ENCODE data around the gene TENM4. TPM values are rescaled to one million over a fixed set of nuclear protein-coding genes. Genes with fewer than 3 reads are reported as not detected.
A peak's percentile ranks its signal among the peaks of the same experiment; 100 is the strongest.
"Not testable (repeated sequence)": the region's sequence is repeated elsewhere in the genome, so short reads cannot be mapped to it uniquely, and the experiment has no call there.

Gene TENM4
- total RNA-seq, 1 experiment from 2014 or later: not detected

DNA sequence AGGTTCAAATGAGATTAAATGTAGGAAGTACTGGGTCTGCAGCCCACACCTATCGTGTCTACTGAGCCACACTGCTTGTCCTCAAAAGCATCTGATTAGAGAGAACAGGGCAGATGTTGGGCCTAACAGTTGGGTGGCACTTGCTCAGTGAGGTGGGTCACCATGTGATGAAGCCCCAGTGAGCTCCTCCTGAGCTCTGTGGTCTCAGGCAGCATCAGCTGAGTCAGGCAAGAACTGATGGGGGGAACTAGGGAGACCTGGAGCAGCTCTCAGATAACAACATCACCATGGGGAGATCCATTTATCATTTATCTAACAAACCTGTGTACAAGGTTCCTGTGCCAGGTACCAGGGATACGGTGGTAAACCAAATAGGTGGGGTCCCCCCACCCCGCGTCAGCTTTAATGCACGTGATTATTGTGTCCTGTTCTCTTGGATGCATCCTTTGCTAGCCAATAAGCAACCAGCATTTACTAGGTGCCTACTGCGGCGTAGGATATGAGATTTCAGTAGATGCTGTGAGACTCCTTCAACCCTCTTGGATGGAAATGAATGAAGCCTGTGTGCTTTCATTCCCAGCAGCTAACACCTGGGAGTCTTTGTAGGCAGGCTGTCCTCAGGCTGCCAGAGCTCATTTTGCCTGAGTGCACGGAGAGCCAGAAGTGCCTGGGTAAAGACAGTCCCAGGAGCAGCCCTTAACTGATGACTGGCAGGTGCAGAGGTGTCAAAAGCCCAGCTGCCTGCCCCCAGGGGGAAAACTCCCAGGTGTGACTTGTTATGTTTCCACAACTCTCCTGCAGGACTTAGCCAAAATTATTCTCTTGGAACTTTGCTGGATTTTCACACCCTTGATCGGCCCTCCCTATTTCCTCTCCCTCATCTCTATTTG lies 792.6 kb downstream of the TENM4 start:
- DNase-seq (ENCODE audit: low spot score): no peak

DNA sequence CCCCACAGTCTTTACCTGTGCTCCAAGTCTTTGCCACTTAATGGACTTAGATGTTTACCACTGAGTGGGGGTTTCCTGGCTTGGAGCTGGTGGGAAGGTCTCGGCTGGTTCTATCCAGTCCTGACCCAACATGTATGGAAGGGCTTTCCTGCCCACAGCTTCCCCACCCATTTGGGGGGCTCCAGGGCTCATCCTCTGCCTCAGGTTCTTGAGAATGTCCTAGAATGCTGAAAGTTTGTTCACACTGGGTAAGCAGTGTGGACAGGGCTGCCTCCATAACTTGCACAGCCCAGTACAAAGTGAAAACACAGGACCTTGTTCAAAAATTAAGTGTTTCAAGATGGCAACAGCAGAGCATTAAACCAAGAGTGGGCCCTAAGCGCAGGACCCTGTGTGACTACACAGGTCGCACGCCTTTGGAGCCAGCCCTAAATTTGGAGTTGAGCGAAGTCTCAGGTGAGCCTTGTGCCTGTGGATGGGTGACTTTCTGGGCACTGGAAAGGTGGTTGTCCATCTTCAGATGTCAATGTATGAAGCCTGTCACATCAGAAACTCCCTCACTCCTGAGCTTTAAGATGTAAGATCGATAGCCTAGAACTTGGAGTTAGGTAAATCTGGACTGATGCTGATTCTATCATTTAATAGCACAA lies 793.4 kb downstream of the TENM4 start:
- no peak for DNase-seq (ENCODE audit: low spot score)

DNA sequence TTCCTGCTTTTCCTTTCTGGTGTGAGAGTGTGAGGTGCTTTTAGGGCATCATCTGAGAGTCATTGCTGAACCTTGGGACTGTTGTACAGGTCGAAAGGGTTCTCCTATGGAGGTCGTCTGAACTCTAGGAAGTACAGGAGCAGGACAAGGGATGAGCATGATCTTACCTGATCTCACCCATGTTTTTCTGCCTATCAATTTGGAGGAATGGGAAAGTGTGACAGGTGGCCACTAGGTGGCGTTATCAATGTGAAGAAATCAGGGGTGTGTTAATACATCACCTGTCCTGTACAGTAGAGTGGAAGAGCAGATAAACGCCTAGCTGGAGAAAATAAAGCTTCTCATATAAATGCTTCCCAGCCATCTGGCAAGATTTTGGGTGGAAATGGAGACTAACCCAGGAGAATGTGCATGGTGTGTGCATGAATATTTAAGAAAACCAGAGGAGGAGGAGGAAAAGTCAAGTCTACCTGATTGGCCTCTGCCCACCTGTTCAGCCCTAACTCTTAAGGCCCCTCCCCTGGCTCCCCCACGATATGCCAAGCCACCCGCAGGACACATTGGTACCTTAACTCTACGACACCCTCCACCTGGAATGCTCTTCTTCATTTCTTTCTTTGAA lies 794.2 kb downstream of the TENM4 start:
- DNase-seq (ENCODE audit: low spot score): peak; percentile 90

DNA sequence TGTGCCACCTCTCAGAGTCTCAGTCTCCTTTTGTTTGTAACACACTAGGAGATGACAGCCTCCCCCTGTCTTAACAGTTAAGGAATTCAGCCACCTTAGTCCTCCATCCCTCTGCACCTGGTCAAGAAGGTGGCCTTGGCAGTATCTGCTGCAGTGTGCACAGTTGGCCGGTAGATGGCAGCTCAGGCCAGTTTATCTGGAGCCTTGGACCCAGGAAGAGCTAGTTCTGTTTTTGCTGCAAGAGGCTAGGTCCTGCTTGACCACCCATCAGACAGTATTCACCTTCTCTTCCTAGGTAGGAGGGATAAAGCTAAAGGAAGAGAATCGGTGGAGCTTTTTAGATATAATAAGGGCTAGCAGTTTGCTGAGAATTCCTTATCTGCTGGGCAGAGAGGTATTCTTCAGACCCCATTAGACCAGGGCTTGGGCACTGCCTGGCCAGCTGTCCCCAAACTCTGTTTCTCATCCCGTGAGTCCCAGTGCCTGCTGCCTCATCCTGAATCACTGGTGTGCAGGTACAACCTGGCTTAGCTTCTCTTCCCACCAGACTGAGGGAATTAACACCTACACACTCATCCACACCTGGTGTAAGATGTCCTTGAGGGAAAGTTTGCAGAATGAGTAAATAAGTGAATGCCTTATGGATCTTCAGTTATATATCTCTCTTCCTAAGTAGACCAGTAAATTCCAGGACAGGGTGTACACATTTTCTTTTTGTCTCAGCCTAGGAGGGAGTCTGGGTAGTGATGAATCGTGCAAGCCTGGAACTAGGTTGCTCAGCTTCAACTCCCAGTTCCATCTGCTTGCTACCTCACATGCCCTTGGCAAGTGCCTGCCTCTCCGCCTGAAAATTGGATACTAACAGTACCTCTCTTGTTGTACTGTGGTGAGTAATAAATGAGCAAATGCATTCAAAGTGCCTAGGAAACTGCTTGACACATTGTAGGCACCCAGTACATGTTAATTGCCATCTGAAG lies 795.3 kb downstream of the TENM4 start:
- DNase-seq (ENCODE audit: low spot score): peak; percentile 93

DNA sequence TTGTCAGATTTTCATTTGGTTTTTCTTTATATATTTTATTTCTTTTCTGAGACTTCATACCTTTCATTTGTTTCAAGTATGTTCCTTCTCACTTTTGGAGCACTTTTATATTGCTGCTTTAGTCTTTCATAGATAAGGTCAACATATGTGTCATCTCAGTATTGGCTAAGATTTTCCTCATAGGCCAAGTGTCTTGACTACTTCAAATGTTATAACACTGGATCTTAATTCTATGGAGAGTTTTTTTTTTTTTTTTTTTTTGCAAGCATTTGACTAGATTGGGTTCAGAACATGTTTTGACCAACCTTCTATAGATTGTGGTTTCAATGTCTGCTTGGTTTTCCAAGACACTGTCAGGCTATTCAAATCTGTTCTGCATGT lies 797.2 kb downstream of the TENM4 start:
- no peak for DNase-seq (ENCODE audit: low spot score)

DNA sequence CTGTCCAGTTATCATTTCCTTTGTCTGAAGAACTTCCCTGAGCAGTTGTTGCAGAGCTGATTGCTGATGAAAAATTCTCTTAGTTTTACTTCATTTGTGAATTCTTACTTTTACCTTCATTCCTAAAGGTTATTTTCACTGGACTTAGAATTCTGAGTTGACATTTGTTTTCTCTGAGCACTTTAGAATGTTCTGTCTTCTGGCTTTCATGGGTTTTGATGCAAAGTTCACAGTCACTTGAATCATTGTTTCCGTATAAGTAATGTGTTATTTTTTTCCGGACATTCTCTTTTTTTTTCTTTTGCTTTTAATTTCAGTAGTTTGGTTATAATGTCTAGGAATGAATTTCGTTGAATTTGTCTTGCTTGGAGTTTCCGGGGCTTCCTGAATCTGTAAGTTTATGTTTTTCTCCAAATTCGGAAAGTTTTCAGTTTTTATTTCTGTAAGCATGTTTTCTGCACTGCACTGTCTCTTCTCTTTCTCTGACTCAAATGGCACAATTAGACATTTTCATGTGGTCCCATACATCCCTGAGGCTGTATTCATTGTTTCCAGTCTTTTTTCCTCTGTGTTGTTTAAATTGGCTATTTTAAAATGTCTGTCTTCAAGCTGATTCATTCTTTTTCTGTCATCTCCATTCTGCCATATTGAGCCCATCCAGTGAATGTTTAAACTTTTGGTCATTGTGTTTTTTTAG lies 797.7 kb downstream of the TENM4 start:
- DNase-seq (ENCODE audit: low spot score): no peak

DNA sequence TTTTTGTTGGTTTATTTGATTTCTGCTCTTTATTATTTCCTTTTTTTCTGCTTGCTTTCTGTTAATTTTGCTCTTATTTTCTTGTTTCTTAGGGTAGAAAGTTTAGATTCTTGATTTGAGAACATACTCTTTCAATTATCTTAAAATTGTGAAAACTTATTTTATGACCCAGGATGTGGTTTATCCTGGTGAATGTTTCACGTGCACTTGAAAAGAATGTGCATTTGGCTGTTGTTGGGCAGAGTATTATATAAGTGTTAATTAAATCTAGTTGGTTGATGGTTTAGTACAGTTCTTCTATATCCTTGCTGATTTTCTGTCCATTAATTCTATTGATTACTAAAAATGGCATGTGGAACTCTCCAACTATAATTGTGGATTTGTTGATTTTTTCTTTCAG lies 799.3 kb downstream of the TENM4 start:
- no peak for DNase-seq (ENCODE audit: low spot score)

DNA sequence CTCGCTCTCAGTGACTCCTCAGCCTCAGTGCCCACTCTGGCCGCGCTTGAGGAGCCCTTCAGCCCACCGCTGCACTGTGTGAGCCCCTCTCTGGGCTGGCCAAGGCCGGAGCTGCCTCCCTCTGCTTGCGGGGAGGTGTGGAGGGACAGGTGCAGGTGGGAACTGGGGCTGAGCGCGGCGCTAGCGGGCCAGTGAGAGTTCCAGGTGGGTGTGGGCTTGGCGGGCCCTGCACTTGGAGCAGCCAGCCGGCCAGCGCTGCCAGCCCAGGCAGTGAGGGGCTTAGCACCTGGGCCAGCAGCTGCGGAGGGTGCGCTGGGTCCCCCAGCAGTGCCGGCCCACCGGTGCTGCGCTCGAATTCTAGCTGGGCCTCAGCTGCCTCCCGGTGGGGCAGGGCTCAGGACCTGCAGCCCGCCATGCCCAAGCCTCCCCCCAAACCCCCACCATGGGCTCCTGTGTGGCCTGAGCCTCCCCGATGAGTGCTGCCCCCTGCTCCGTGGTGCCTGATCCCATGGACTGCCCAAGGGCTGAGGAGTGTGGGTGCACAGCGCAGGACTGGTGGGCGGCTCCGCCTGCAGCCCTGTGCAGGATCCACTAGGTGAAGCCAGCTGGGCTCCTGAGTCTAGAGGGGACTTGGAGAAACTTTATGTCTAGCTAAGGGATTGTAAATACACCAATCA lies 802.0 kb downstream of the TENM4 start:
- no peak for DNase-seq (ENCODE audit: low spot score)

DNA sequence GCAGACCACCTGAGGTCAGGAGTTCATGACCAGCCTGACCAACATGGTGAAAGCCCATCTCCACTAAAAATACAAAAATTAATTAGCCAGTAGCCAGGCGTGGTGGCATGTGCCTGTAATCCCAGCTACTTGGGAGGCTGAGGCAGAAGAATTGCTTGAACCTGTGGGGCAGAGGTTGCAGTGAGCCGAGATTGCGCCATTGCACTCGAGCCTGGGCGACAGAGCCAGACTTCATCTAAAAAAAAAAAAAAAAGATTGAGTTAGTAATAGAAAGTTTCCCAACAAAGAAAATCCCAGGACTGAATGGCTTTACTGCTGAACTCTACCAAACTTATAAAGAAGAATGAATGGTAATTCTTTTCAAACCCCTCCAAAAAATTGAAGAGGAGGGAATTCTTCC lies 803.3 kb downstream of the TENM4 start:
- not testable (repeated sequence) for DNase-seq (ENCODE audit: low spot score)

DNA sequence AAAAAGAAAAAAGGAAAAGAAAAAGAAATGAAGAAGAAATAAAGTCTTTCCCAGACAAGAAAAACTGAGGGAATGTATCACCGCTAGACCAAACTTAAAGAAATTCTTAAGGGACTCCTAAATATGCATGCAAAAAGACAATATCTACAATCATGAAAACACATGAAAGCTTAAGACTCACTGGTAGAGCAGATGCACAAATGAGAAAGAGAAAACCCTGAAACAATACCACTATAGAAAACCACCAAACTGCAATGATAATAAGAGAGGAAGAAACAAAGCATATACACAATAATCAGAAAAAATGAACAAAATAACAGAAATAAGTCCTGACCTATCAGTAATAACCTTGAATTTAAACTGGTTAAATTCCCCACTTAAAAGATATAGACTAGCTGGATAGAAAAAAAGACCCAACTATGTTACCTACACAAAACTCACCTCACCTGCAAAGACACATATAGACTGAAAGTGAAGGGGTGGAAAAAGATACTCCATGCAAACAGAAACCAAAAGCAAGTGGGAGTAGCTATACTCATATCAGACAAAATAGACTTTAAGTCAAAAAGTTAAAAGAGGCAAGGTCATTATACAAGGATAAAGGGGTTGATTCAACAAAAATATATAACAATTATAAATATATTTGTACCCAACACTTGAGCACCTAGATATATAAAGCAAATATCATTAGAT lies 804.9 kb downstream of the TENM4 start:
- no peak for DNase-seq (ENCODE audit: low spot score)

DNA sequence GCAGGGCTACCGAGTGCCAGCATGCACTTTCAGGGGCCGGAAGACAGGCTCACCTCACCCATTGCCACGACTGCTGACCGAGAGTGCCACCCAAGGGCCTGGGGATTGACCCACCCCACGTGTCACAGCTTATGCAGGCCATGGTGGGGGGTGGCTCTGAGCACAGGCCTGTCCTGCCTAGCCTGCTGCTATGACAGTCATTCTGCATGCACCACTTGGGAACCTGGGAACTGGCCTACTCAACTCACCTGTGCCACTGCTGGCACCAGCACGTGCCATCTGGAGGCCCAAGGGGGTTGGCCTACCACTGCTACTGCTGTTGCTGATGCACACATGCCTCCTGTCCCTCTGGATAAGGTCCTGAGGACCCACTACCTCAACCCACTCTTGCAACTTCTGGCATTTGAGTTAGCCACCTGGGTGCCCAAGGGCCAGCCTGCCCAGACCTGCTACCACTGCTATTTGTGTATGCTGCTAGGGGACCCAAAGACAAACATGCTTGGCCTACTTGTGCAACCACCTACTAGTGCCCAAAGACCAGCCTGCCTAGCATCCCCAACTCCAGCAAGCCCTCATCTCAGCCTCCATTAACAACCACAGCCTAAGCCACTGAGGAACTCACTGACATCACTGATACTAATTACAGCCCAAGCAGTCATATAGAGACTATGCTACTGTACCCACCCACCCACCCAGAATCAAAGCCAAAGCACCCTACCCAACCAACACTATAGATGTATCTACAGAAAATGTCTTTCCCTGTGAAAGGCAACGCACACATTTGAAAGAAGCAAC lies 807.1 kb downstream of the TENM4 start:
- DNase-seq (ENCODE audit: low spot score): no peak

DNA sequence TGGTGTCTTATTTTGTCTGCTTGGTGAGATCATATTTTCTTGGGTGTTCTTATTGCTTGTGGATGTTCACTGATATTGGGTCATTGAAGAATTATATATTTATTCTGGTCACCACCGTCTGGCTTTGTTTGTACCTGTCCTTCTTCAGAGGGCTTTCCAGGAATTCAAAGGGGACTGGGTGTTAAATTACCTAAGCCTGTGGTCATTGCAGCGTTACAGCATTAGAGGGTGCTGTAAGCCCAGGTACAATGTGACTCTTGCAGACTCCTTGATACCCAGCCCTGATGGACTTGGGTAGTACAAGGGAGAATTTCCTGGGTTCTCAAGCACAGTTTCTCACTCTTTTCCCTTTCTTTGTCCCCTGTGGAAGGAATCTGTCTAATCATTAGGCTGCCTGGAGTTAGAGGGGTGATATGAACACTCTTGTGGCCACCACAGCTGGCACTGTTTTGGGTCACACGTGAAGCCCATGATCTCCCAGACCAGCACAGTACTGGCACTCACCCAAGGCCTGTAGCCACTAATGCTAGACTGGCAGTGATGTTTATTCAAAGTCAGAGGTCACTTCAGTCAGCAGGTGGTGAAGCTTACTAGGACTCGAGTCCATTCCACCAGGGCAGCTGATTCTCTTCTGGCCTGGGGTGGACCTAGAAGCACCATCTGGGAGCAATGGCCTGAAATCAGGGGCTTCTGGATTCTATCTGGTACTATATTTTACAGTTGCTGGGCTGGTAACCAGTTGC lies 810.1 kb downstream of the TENM4 start:
- DNase-seq (ENCODE audit: low spot score): no peak

DNA sequence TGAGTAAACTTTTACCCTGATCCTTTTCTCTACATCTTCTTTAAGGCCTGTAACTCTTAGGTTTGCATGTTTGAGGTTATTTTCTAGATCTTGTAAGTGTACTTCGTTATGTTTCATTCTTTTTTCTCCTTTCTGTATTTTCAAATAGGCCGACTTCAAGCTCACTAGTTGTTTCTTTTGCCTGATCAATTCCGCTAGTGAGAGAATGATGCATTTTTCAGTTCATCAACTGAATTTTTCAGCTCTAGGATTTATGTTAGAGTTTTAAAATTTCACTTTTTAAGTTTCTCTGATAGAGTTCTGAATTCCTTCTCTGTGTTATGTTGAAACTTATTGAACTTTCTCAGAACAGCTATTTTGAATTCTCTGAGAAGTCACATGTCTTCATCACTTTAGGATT lies 810.7 kb downstream of the TENM4 start:
- no peak for DNase-seq (ENCODE audit: low spot score)

DNA sequence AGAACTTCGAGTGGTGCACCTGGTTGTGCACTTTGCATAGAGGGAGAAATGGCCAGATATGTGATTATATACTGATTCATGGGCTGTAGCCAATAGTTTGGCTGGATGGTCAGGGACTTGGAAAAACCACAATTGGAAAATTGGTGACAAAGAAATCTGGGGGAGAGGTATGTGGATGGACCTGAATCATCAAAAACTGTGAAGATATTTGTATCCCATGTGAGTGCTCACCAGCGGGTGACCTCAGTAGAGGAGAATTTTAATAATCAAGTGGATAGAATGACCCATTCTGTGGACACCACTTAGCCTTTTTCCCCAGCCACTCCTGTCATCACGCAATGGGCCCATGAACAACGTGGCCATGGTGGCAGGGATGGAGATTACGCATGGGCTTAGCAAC lies 818.2 kb downstream of the TENM4 start:
- no peak for DNase-seq (ENCODE audit: low spot score)

DNA sequence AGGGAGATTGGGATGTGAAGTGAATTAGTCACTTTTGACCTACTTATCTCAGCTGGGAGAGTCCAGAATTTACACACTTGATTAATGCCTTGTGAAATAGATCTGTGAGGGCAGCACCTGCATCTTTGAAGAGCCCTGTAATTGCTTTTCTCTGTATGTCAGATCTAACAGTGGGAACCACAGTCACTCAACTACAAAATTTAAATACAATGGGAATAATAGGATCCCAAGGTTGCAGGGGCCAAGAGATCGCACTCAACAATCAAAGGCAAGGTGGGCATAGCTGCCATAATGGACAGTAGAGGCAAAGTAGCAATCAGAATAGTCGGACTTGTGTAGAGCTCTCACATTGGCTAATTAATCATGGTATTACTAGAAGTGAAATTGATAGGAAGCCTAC lies 820.7 kb downstream of the TENM4 start:
- no peak for DNase-seq (ENCODE audit: low spot score)

DNA sequence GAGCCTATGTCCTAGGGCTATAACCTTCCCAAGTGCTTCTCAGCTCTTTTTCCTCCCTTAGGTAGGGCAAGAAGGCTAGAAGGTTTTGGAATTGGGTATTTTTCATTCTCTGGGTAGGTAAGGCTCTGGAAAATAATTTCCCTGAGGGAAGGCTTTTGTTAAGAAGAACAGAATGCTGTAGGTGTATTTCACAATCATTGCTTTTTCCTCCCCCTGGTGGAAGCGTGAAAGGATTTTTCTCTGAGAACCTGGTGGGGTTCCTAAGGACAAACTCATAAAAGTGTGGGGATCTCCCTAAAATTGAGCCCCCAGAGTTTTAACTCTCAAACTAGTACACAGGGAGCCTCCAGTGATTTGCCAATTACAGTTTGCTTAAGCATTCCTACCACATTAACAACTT lies 825.1 kb downstream of the TENM4 start:
- DNase-seq (ENCODE audit: low spot score): peak; percentile 17

DNA sequence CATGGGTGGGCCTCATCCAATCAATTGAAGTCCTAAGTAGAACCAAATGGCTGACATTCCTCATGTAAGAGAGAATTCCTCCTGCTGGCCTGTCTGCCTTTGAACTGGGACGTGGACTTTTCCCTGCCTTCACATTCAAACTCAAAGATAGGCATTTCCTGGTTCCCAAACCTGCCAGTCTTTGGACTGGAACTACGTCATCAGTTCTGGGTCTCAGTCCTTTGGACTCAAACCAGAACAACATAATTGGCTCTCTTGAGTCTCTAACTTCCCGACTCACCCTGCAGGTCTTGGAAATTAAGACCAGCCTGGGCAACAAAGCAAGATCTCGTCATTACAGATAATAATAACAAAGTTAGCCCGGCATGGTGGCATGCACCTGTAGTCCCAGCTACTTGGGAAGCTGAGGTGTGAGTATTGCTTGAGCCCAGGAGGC lies 827.4 kb downstream of the TENM4 start:
- DNase-seq (ENCODE audit: low spot score): no peak
